Suprapubic skin (tissue), 4 donors: ENCODE measurements around the gene MCM5. TPM values are rescaled to one million over a fixed set of nuclear protein-coding genes. Genes with fewer than 3 reads are reported as not detected.

Experiments used
- DNase-seq, 2 donors: peaks; one replicate each; pipeline ENCODE4 v3.0.0-alpha.2; 2019; ENCODE audit warnings: low spot score in 2 of 2
- H3K27ac ChIP-seq: fragments of 200-600 bp; sonication (generic); one replicate; pipeline ENCODE4 v1.5.1; 2019
- H3K27me3 ChIP-seq: fragments of 200-600 bp; sonication (generic); one replicate; pipeline ENCODE4 v1.5.1; 2019
- H3K36me3 ChIP-seq: fragments of 200-600 bp; sonication (generic); one replicate; pipeline ENCODE4 v1.5.1; 2019
- H3K4me1 ChIP-seq: fragments of 200-600 bp; sonication (generic); one replicate; pipeline ENCODE4 v1.5.1; 2019
- H3K4me3 ChIP-seq: fragments of 200-600 bp; sonication (generic); one replicate; pipeline ENCODE4 v1.5.1; 2019; ENCODE audit warnings: mild to moderate bottlenecking
- H3K9me3 ChIP-seq: fragments of 200-600 bp; sonication (generic); one replicate; pipeline ENCODE4 v1.5.1; 2019
- CTCF ChIP-seq, 2 donors: fragments of 200-600 bp in 1 of 2; fragments of 450-650 bp in 1 of 2; sonication (generic) in 1 of 2; IDR thresholded peaks; one replicate each; pipeline ENCODE4 v1.5.1; 2016 to 2019; ENCODE audit warnings: antibody characterized with exemption in 2 of 2, mild to moderate bottlenecking in 1 of 2, moderate library complexity in 1 of 2
- EP300 ChIP-seq: sonication (generic); formaldehyde crosslinking; IDR thresholded peaks from one replicate; pipeline ENCODE4 v1.6.1; 2017; ENCODE audit warnings: antibody characterized with exemption
- POLR2A ChIP-seq, 2 donors: fragments of 450-650 bp; IDR thresholded peaks; one replicate each; pipeline ENCODE4 v1.6.1; 2017; ENCODE audit warnings: antibody characterized with exemption in 2 of 2, mild to moderate bottlenecking in 2 of 2, moderate library complexity in 2 of 2
- POLR2AphosphoS5 ChIP-seq, 3 donors: sonication (generic); formaldehyde crosslinking; IDR thresholded peaks; one replicate each; pipeline ENCODE4 v1.6.1; 2017; ENCODE audit warnings: antibody characterized with exemption in 3 of 3
- WGBS: methylation state at CpG from one replicate; pipeline ENCODE4 v1.1.5; 2018; 5-methylcytosine and 5-hydroxymethylcytosine counted together
- total RNA-seq, 4 donors: library from RNA; depleted of rRNA; stranded (reverse); fragments of >200 nt; gene quantifications; one replicate each; pipeline ENCODE4 v1.1.0, GENCODE V29; 2016

Gene MCM5
- total RNA-seq, 4 donors from 2014 or later: 19.7 to 41.3 (median 32.6) TPM

DNA sequence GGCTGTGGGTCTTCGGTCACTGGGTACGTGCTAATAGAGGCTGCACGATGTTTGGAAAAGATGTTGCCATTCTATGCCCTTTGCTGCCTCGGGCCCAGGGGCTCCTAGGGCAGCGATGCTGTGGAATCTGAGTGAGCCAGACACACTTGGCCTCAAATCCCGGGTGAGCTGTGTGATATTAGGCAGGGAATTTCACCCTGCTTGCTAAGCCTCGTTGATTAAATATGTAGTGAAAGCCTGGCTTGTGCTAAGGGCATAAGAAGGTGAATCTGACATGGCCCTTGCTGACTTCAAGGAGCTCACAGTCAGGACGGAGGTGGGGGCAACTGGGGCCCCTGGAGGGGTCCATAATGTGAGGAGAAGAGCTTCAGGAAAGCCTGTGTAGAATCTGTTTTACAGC, 24.4 kb upstream of the MCM5 start:
- Histone ChIP-seq H3K27ac (no peak overlapping the region), H3K9me3 (no peaks in the 10 kb centered on the region), H3K27me3 (no peaks in the 10 kb centered on the region), H3K4me1 (peaks cover 36% of the 10 kb centered on the region), H3K4me3 (no peak overlapping the region), H3K36me3 (no peaks in the 10 kb centered on the region)
- DNase-seq: no peak
- 85% methylated on average over 8 of the region's 8 CpGs for WGBS
- no peak for TF ChIP-seq POLR2AphosphoS5 (IDR thresholded peaks at IDR 0.05)
- TF ChIP-seq POLR2A (IDR thresholded peaks at IDR 0.05): no peak
- TF ChIP-seq CTCF (IDR thresholded peaks at IDR 0.05): no peak
- TF ChIP-seq EP300: no peak

DNA sequence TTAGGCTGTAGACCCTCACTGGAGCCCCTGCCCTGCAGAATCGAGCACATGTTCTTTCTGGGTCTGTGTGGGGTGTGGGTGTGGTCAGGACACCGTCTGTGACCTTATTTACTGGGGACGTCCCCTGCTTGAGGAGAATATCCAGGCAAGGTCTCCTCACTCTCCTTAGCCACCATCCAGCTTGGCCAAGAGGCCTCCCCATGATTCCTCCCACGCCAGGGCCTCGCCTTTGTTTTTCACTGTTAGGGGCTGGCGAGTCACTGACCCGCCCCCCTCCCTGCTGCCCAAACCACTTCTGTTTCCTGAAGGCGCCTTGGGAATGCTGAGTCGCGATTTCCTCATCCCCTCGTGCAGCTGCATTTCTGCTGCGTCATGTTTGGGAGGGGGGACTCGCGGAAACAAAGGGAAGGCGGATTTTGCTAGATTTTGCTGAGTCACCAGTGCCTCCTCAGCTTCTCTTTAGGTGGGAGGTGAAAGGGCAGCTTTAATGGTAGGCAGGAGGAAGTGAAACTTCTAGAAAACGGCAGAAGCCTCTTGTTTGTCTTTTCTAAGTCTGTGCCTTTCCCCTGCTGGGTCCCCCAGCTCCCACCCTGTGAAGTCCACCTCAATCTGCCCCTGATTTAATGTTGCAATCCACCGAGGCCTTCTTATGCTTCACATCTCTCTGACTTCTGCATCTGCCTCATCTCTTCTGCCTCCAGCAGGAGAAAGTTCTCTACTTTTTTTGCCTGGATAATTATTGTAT, 23.0 kb upstream of the MCM5 start:
- peaks cover 44% of the 10 kb centered on the region for H3K4me1 ChIP-seq
- H3K27ac ChIP-seq: peak overlapping the region; percentile 83
- H3K9me3 ChIP-seq: no peaks in the 10 kb centered on the region
- TF ChIP-seq POLR2AphosphoS5 (IDR thresholded peaks at IDR 0.05) (peak; percentile 45 to 98 (median 84)), POLR2A (IDR thresholded peaks at IDR 0.05) (no peak)
- no peaks in the 10 kb centered on the region for H3K36me3 ChIP-seq
- H3K4me3 ChIP-seq: peak overlapping the region; percentile 7
- H3K27me3 ChIP-seq: no peaks in the 10 kb centered on the region
- peak; percentile 96 to 97 for DNase-seq
- 3% methylated on average over 16 of the region's 17 CpGs for WGBS

GRCh38 chr22:35377735-35378134, 22.2 kb upstream of the MCM5 start:
- TF ChIP-seq EP300 (no peak), CTCF (IDR thresholded peaks at IDR 0.05) (no peak), POLR2A (IDR thresholded peaks at IDR 0.05) (no peak), POLR2AphosphoS5 (IDR thresholded peaks at IDR 0.05) (no peak)
- Histone ChIP-seq H3K4me1 (peaks cover 44% of the 10 kb centered on the region), H3K27me3 (no peaks in the 10 kb centered on the region), H3K36me3 (no peaks in the 10 kb centered on the region), H3K4me3 (no peak overlapping the region), H3K9me3 (no peaks in the 10 kb centered on the region), H3K27ac (peak overlapping the region; percentile 40)
- WGBS: 91% methylated on average over 3 of the region's 3 CpGs
- no peak for DNase-seq

GRCh38 chr22:35378621-35379020, 21.3 kb upstream of the MCM5 start:
- no peak overlapping the region for H3K4me3 ChIP-seq
- H3K4me1 ChIP-seq: peaks cover 52% of the 10 kb centered on the region
- TF ChIP-seq POLR2AphosphoS5 (IDR thresholded peaks at IDR 0.05): no peak
- no peak for TF ChIP-seq CTCF (IDR thresholded peaks at IDR 0.05)
- TF ChIP-seq POLR2A (IDR thresholded peaks at IDR 0.05): no peak
- no peak for TF ChIP-seq EP300
- no peaks in the 10 kb centered on the region for H3K36me3 ChIP-seq
- WGBS: 94% methylated on average over 3 of the region's 3 CpGs
- H3K27me3 ChIP-seq: no peaks in the 10 kb centered on the region
- no peaks in the 10 kb centered on the region for H3K9me3 ChIP-seq
- no peak for DNase-seq
- no peak overlapping the region for H3K27ac ChIP-seq

DNA sequence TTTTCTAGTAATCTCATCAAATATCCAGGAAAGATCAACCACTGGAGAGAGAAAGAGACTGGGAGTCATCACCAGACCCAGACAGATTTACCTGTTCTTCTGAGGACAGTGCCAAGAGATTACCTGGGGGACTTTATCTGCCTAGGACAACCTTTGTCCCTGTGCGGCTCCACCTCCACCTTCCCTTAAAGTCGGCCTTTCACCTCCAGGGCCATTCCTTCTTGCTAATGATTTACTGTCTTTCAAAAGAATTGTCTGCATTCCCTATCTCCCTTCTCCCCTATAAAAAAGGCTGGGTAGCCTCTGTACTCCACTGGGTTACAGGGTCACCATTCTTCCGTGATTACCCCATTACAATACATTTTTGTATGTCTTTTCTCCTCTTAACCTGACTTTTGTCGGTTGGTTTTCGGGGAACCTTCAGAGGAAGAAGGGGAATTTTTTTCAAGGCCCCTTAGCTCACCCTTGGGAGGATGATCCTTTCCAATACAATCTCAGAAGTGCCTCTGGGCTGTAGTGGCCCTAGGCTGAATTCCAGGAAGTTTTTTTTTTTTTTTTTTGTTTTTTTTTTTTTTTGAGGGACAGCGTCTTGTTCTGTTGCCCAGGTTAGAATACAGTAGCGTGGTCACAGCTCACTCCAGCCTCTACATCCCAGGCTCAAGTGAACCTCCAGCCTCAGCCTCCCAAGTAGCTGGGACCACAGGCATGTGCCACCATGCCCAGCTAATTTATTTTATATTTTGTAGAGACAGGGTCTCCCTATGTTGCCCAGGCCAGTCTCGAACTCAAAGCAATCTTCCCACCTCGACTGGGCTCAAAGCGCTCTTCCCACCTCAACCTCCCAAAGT, 20.6 kb upstream of the MCM5 start:
- no peaks in the 10 kb centered on the region for H3K9me3 ChIP-seq
- H3K27ac ChIP-seq: no peak overlapping the region
- H3K4me3 ChIP-seq: no peak overlapping the region
- TF ChIP-seq CTCF (IDR thresholded peaks at IDR 0.05) (no peak), POLR2A (IDR thresholded peaks at IDR 0.05) (no peak), EP300 (no peak), POLR2AphosphoS5 (IDR thresholded peaks at IDR 0.05) (no peak)
- H3K4me1 ChIP-seq: peaks cover 52% of the 10 kb centered on the region
- 87% methylated on average over 10 of the region's 10 CpGs for WGBS
- DNase-seq: no peak
- H3K27me3 ChIP-seq: no peaks in the 10 kb centered on the region
- H3K36me3 ChIP-seq: no peaks in the 10 kb centered on the region
